Daoy (cell line): ENCODE results near the gene FGD1. TPM values are rescaled to one million over a fixed set of nuclear protein-coding genes. Genes with fewer than 3 reads are reported as not detected.

Source experiments
- DNase-seq: peaks from one replicate; pipeline ENCODE4 v3.0.0-alpha.2; 2015; ENCODE audit warnings: low read depth
- total RNA-seq: library from RNA; depleted of rRNA; stranded (reverse); fragments of >200 nt; shearing (Covaris generic); gene quantifications from 2 replicates; pipeline ENCODE4 v1.2.3, GENCODE V29; 2014

FGD1 gene
- total RNA-seq, 1 experiment from 2014 or later = 2.5 TPM

GRCh38 chrX:54473993-54474859 is 21.8 kb downstream of the FGD1 start:
- DNase-seq = peak; percentile 54

DNA sequence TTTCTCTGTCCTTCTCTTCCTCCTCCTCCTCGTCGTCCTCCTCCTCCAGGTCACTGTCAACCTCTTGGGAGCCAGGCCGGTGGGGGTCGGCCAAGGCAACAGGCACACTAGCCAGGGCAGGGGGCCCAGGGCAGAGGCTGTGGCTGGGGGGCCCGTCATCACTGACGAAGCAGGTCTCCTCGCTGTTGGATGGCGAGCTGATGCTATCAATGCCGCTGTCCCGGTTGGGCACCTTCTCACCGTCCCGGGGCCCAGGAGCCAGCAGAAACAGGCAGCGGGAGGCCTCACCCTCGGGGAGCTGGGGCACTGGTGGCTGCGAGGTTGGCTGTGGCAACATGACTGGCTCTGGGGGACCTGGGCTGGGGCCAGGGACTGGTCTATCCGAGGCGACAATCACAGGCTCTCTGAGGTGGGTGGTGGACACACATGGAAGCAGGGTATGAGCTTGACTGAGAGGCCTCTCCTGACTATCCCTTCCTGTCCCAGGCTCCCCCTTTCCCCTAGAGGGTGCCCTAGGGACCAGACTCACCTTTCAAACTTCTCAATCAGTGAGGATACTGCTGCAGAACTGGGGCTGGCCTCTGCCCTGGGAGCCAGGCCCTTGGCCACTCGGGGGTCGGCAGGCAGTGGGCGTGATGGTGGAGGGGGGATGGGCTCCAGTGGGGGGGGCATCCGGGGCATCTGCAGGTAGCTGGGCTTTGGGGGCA is 25.8 kb downstream of the FGD1 start:
- no peak for DNase-seq

DNA sequence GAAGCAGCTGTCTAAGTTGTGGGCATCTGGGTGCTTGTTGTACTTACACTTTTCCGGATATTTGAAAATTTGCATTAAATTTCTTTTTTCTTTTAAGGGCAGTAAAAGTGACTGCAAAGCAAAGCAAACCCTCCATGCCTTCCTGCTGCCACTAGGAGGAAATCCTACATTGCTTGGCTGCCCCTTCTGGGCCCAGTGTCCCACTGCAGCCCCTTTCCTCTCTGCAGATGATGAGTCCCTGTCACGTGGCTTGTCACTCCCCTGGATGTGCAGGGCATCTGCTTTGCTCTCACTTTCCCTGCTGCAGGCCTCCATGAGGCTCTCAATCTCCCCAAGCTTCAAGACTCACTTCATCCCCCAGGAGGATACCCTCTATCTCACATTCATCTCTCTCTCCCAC is 43.1 kb downstream of the FGD1 start:
- peak; percentile 12 for DNase-seq

DNA sequence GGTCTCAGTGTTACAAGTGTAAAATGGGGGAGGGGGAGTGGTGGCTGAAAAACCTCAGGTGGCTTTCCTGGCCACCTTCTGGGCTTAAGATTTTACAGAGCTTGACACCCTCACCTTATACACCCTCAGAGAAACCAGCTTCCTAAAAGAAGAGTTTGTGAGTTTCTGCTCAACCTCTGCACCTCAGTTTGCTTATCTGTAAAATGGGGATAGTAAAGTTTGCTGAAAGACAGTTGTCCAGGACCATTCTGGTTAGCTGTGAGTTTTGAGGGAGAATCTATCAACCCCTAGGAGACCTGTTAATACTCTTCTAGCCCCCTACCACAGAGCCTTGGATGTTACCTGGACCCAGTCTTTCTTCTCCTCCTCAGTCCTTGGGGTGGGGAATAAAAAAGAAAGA is 46.1 kb downstream of the FGD1 start:
- DNase-seq = no peak

GRCh38 chrX:54447461-54447860 is 48.6 kb downstream of the FGD1 start:
- DNase-seq = peak; percentile 3

DNA sequence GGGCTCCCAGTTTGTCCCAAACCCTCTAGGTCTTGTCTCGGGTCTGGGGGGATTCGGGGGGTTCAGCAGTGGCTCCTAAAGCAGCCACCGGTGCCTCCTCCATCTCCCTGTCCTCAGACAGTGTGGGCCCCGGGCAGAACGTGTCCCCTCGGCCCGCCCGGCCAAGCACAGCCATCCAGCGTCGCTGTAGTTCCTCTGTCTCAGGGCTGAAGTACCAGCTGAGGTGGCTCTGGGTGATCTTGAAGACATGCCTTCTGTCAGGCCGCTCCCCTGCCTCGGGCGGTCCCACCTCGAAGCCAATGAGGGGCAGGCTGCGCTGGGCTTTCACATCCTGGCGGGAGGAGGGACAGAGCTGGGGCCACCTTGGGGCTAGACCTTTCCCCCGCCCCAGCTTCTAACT is 50.0 kb downstream of the FGD1 start:
- DNase-seq = no peak

DNA sequence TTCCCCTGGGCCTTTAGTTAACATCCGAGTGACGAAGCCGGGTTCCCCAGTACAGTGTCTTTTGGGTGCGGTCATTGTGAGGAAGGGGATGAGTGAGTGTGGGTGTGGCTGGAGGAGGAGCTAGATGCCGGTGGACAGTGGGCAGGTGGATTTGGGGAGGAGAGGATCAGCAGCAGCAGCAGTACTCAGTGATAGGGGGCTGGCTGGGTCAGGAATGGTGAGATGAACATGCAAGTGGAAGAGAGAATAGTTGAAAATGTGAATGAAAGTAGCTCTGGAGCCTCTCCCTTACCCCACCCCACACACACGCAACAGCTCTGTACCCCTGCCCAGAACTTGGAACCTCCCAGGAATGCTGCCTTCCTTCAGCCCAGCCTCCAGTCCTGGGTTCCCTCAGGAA is 51.3 kb downstream of the FGD1 start:
- no peak for DNase-seq

DNA sequence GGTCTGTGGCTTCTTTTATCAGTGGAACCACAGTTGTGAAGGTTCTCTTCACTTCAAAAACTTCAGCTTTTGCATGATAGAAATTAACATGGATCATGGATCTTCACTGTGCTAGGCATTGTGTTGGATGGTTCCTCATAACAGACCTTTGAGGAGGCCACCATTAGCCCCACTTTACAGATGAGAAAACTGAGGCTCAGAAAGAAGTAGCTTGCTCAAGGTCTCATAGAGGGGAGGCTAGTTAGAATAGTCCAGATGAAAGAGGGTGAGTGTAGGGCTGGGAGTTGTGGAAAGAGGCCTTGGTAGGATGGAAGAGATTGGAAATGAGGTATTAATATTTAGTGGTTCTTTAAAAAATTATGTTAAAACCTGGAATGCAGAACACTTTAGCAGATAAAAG is 53.2 kb downstream of the FGD1 start:
- no peak for DNase-seq

DNA sequence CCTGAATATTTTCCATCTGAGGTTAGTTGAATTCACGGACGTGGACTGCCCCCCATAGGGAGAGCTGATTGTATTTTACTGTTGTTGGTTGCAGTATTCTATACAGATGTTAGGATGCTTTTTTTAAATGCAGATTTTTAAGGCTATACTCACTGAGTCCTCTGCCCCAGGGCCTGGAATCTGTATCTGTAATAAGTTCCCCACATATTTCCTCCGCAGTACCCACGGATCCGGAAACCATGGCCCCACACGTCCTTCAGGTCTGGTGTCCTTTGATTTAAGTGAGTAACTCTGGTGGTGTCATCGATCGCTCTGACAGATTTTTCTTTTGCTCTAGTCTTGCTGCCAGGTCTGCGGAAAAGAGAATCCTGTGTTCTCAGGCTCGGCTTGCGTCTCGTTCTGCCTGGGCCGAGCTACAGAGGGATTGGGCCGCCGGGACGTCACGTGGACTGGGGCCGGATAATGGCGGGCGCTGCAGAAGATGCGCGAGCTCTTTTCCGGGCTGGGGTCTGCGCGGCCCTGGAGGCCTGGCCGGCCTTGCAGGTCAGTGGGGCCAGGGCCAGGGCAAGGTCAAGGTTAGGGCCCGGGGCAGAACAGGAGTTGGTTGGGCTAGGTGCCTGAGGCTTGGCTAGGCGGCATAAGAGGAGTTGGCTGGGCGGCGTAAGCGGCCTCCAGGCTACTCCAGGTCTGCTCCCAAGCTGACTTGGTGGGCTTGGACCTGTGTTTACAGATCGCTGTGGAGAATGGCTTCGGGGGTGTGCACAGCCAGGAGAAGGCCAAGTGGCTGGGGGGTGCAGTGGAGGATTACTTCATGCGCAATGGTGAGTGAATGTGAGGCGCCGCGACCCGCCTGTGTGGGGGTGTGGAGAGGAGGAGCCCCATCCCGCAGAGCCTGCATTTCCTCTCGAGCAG is 55.8 kb downstream of the FGD1 start, which contains the start of gene TSR2:
Gene TSR2 (plus strand): TSS at position 445 of the 912 bp plus-strand sequence. CDS start 18 bp downstream, at position 463.
- DNase-seq = peak; percentile 84

DNA sequence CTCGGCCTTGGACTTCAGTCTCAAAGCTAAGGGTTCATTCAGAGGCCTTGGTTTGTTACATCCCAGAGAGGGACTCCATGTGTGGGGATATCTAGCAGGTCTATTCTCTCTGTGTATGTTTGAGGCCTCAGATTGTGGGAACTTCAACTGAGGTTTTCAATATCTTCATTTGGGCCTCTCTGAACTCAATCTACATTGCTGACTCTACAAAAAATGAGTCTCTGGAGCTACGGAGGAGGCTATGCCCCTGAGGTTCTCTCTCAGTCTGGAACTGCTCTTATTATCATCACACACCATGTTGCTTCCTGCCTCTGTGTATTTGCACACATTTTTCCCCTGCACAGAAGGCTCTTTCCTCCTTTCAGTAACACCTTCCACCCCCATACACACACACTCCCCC is 60.9 kb downstream of the FGD1 start:
- DNase-seq = no peak

DNA sequence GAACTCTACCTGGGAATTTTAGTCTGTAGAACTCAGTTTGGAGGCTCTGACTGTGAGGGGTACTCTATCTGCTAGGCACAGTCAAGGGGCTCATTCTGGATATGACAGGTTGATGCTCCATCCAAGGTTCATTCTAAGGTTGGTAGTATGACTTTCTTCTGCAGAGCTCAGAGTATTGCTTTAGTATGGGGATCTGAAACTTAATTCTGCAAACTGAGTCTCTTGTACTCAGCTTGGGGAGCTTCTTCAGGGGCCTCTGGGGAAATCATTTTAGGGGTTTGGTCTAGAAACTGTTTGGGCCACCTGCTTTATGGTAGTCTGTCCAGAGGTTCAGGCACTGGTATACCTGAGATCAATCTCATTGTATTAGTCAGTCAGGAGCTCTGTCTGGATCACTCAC is 65.5 kb downstream of the FGD1 start:
- no peak for DNase-seq

- no peak for DNase-seq
These were observed 68.1 kb downstream of the FGD1 start for GRCh38 chrX:54427837-54428424.

DNA sequence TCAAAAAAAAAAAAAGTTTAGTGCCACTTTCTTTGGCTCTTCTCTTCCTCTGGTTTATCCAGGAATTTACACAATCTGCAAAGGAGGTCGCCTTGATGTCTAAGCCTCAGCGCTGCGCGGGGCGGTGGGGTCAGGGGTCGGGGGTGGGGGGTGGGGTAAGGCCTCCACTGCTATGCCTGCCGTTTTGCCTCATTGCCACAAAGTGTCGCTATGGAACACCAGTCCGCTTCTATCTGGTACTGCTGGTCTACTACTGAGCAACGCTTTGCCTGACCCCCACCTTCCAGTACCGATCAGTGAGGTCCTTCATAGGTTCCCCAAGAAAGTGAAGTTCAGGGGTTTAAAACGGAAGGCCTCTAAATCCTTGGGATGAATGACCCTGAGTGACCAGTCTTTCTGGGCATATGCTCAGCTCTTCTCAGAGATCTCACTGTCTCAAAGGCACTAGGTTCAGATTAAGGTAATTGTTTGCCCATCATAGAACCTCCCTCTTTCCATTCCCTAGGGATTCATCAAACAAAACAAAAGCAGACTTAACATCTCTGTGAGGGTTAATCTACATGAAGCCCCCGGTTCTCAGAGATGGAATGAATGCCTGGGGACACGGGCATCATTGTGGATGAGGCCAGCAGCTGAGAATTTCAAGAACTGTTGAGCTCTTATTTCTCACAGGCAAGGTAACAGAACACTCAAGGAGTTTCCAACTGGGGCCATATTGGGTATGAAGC is 72.7 kb downstream of the FGD1 start:
- no peak for DNase-seq

DNA sequence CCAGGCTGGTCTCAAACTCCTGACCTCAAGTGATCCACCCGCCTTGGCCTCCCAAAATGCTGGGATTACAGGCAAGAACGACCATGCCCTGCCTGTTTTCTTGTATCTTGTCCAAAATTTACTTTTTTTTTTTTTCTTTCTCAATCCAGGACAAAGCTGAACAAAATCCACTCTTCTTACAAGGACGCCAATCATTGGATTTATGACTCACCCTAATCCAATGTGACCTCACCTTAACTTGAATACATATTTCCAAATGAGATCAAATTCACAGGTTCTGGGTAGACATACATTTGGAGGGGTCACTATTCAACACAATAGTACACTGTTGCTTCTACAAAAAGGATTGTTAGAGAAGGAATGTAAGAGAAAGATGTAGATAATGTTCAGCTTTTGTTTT is 73.9 kb downstream of the FGD1 start:
- no peak for DNase-seq

DNA sequence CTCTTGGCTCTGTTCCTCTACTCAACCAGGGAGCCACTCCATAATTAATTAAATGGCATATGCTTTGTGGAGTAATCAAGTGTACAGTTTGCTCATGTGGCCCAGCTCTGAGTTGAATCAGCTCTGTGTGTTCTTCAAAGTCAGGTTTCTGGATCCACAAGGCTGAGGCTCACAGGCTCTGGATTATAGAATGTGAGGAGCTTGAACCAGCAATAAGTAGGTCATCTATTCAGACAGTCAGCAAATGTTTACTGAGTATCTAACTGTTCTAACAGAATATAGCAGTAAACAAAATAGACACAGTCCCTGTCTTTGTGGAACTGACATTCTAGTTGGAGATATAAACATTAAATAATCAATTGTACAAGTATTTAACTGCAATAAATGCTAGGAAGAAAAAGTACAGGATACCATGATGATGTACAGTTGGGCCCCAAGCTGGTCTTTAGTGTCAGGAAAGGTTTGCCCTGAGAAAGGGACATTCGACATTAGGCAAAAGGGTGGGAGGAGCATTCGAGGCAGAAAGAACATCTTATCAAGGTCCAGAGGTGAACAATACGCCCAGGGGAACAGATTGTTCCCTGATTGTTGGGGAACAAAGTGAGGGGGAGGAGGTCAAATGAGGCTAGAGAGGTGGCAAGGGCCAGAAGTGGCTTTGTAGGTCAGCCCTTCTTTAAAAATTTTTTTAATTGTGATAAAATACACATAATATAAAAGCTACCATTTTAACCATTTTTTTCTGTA is 76.3 kb downstream of the FGD1 start:
- DNase-seq = no peak

DNA sequence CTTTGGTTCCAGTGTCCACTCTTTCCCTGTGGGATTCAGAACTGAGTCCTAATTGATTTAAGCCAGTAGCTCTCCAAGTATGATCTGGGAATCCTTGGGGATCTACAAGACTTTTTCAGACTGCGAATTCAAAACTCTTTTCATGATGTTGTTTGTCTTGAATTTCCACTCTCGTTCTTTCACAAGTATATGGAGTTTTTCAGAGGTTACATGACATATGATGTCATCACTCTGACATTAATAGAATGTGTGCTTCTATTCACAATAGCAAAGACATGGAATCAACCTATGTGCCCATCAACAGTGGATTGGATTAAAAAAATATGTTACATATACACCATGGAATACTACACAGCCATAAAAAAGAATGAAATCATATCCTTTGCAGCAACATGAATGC is 79.1 kb downstream of the FGD1 start:
- DNase-seq = no peak

DNA sequence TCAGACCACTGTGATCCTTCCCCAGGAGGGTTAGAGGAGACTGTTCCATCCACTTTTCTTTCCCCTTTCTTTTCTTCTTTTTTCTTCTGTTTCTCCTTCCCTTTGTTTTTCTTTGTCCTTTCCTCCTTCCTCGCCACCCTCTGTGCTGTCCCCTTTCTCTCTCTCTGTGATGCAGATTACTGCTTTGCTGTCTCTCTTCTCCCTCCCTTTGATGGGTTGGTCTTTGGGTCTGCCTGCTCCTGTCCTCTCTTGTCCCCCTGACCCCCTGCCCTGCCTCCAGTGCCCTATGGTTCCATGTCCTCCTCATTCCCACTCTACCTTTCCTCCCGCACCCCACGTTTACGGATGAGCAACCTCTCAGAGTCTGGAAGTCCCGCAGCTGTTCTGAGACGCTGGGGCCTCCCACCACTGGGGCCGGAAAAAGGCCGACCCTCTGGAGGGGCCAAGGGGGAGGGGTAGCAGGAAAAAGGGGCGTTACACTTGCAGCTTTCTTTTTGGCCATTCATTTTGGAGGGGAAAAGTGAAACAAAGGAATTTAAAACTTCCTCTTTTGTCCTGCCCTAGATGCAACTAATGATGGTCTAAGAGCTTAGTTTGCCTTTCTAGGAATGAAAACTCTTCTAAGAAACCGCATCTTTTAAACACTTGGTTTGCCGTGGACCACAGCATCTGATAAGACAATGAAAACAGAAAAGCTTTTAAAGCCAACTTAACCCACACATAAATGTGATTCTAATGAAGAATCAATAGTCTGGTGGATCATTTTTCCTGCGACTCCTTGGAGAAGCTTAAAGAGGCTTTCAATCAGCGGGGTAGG is 80.3 kb downstream of the FGD1 start:
- no peak for DNase-seq

DNA sequence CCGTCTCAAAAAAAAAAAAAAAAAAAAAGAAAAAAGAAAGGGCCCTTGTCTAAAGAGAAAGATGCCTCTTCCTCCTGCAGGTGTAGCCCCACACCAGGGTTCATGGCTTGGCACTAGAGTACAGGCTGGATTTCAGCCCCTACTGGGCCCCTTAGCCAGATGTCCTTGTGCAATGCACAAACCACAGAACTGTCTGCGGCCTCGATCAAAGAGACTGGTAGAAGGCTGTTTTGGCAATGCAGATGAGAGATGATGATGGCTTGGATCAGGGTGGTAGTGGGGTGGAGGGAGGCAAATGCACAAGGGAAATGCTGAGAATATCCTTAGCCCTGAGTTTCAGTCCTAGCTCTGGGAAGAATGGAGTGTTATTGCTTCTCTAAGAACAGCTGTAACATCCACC is 82.3 kb downstream of the FGD1 start:
- DNase-seq = no peak

DNA sequence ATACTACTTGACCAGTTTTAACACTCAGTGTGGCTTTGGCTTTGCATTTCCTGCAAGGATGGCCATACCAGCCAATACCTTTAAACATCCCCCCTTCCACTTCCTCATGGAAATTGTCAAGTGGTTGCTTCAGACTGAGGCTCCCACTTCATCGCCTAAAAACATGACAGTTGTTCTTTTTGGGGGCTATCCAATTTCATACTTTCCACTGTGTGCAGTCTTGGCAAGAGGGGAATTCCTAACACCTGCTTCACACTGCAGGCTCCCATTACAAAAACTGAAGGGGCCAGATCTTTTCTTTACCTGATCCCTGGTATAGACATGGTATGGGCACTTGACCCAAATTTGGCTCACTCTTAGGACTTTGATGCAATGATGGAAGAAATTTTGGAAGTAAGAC is 84.3 kb downstream of the FGD1 start:
- DNase-seq = no peak
